GM12878 (cell line): ENCODE data around the gene GNPTG. TPM values are rescaled to one million over a fixed set of nuclear protein-coding genes. Genes with fewer than 3 reads are reported as not detected.

Source experiments
- CREM ChIP-seq: IDR thresholded peaks from 2 replicates; pipeline ENCODE4 v1.6.1; 2014; ENCODE audit warnings: antibody characterized with exemption, low read depth
- FOS ChIP-seq: IDR thresholded peaks from 3 replicates; pipeline ENCODE4 v1.6.1; 2011; ENCODE audit warnings: borderline replicate concordance; ENCODE audit not compliant: insufficient read length; ENCODE audit errors: extremely low read depth
- GABPA ChIP-seq: IDR thresholded peaks from 2 replicates; pipeline ENCODE4 v1.6.1; 2014; ENCODE audit warnings: antibody characterized with exemption, low read depth, mild to moderate bottlenecking, inconsistent platforms
- MYC ChIP-seq: IDR thresholded peaks from 2 replicates; pipeline ENCODE4 v1.6.1; 2011; ENCODE audit warnings: mild to moderate bottlenecking, low read length, moderate library complexity, inconsistent platforms; ENCODE audit not compliant: insufficient read depth, insufficient replicate concordance, insufficient read length, severe bottlenecking
- NR2C2 ChIP-seq: IDR thresholded peaks from 2 replicates; pipeline ENCODE4 v1.6.1; 2011; ENCODE audit warnings: borderline replicate concordance, low read depth; ENCODE audit not compliant: control insufficient read depth, insufficient read length
- RAD21 ChIP-seq: IDR thresholded peaks from 2 replicates; pipeline ENCODE4 v1.6.1; 2011; ENCODE audit warnings: mild to moderate bottlenecking, low read depth, low read length, moderate library complexity; ENCODE audit not compliant: insufficient read depth
- SMARCA5 ChIP-seq: fragments of 450-650 bp; IDR thresholded peaks from 2 replicates; pipeline ENCODE4 v1.6.1; 2017; ENCODE audit warnings: mild to moderate bottlenecking
- SREBF2 ChIP-seq: IDR thresholded peaks from 2 replicates; pipeline ENCODE4 v1.6.1; 2012; ENCODE audit warnings: mild to moderate bottlenecking, low read length
- STAT1 ChIP-seq: fragments of 450-650 bp; conservative IDR thresholded peaks from 2 replicates; pipeline ENCODE4 v1.6.1; 2014; ENCODE audit warnings: antibody characterized with exemption, mild to moderate bottlenecking
- TARDBP ChIP-seq: IDR thresholded peaks from 2 replicates; pipeline ENCODE4 v1.6.1; 2016; ENCODE audit warnings: borderline replicate concordance
- polyA plus RNA-seq, 11 experiments: library from polyadenylated mRNA; depleted of rRNA in 4 of 11; unstranded in 6 of 11; stranded (reverse) in 5 of 11; fragments of >200 nt; fragmentation: Nextera tagmentation in 4 of 11; fragmentation: Illumina TruSeq in 1 of 11; extraction: Ambion mirVana in 4 of 11; extraction: Trizol in 1 of 11; gene quantifications; 1 replicate in 1 of 11; 2 replicates in 10 of 11; pipeline versions ENCODE4 v1.2.1 to v1.2.3, GENCODE V29; 2011 to 2016; ENCODE audit warnings: inconsistent platforms in 2 of 11, missing spikeins in 2 of 11, low read depth in 1 of 11
- total RNA-seq, 4 experiments: library from RNA; depleted of rRNA in 3 of 4; stranded (reverse); fragments of >200 nt in 3 of 4; fragmentation: Illumina TruSeq in 1 of 4; extraction: Trizol in 1 of 4; gene quantifications; 2 replicates each; pipeline versions ENCODE4 v1.2.1 to v1.2.3, GENCODE V29; 2013 to 2021
- TF ChIP-seq, protein P1 (sequence below): fragments of 450-650 bp; IDR thresholded peaks from 2 replicates; pipeline ENCODE4 v1.6.1; 2017; ENCODE audit warnings: mild to moderate bottlenecking, moderate library complexity
- TF ChIP-seq, protein P2 (sequence below): fragments of 450-650 bp; IDR thresholded peaks from 2 replicates; pipeline ENCODE4 v1.6.1; 2017; ENCODE audit warnings: borderline replicate concordance
- TF ChIP-seq, protein P3 (sequence below): fragments of 450-650 bp; IDR thresholded peaks from 2 replicates; pipeline ENCODE4 v1.6.1; 2017; ENCODE audit warnings: low read depth, mild to moderate bottlenecking, moderate library complexity

The GNPTG gene
- total and polyA plus RNA-seq, 10 of the 15 experiments (the other 5 are each of a cell fraction or from before 2014, with no cell fraction given) = 0.80 to 32.6 (median 20.9) TPM

DNA sequence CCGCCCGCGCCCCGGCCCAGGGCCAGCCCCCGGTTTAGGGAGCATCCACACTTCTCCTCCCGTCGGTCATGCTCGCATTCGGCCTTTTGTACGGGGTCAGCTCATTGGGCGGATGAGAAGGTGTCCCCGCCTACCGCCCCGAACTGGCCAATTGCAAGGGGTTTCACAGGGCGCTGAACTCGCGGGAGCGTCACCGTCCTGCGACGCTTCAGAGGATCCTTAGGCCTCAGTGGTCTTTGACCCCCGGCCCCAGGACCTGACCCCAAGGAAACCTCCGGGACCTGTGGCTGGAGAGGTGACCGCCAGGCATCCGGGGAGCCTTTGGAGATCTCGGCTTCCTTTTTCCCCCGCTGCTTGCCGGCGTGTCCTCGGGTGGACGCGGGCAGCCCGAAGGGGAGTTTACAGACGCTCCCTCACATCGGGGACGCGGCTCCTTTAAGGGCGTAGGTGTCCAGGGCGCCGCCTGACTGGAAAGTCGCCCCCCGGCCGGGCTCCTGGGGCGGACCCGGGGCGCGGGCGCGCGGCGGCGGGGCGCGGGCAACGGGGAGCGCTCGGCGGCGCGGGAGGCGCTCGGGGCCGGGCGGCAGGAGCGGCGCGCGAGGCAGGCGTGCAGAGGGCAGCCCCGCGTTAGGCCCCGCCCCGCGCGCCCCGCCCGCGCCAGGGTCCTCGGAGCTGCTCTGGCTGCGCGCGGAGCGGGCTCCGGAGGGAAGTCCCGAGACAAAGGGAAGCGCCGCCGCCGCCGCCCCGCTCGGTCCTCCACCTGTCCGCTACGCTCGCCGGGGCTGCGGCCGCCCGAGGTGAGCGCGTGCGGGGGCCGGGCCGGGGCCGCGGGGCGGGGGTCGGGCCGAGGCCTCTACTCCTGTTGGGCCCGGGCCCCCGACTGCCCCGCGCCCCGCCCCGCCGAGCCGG, 42.5 kb upstream of the GNPTG start, which contains the start of gene UBE2I (continued):
- TF ChIP-seq, protein P1, sequence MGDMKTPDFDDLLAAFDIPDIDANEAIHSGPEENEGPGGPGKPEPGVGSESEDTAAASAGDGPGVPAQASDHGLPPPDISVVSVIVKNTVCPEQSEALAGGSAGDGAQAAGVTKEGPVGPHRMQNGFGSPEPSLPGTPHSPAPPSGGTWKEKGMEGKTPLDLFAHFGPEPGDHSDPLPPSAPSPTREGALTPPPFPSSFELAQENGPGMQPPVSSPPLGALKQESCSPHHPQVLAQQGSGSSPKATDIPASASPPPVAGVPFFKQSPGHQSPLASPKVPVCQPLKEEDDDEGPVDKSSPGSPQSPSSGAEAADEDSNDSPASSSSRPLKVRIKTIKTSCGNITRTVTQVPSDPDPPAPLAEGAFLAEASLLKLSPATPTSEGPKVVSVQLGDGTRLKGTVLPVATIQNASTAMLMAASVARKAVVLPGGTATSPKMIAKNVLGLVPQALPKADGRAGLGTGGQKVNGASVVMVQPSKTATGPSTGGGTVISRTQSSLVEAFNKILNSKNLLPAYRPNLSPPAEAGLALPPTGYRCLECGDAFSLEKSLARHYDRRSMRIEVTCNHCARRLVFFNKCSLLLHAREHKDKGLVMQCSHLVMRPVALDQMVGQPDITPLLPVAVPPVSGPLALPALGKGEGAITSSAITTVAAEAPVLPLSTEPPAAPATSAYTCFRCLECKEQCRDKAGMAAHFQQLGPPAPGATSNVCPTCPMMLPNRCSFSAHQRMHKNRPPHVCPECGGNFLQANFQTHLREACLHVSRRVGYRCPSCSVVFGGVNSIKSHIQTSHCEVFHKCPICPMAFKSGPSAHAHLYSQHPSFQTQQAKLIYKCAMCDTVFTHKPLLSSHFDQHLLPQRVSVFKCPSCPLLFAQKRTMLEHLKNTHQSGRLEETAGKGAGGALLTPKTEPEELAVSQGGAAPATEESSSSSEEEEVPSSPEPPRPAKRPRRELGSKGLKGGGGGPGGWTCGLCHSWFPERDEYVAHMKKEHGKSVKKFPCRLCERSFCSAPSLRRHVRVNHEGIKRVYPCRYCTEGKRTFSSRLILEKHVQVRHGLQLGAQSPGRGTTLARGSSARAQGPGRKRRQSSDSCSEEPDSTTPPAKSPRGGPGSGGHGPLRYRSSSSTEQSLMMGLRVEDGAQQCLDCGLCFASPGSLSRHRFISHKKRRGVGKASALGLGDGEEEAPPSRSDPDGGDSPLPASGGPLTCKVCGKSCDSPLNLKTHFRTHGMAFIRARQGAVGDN = no peak
- TF ChIP-seq GABPA (no peak), SMARCA5 (0 out of 2 replicates have a peak, but pooled peaks have one; percentile 23), SREBF2 (peak; percentile 86), MYC (peak; percentile 50), RAD21 (no peak), NR2C2 (no peak), CREM (peak; percentile 98), STAT1 (peak; percentile 98), FOS (no peak), TARDBP (no peak)
- TF ChIP-seq, protein P2, sequence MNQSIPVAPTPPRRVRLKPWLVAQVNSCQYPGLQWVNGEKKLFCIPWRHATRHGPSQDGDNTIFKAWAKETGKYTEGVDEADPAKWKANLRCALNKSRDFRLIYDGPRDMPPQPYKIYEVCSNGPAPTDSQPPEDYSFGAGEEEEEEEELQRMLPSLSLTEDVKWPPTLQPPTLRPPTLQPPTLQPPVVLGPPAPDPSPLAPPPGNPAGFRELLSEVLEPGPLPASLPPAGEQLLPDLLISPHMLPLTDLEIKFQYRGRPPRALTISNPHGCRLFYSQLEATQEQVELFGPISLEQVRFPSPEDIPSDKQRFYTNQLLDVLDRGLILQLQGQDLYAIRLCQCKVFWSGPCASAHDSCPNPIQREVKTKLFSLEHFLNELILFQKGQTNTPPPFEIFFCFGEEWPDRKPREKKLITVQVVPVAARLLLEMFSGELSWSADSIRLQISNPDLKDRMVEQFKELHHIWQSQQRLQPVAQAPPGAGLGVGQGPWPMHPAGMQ = no peak
- TF ChIP-seq, protein P3, sequence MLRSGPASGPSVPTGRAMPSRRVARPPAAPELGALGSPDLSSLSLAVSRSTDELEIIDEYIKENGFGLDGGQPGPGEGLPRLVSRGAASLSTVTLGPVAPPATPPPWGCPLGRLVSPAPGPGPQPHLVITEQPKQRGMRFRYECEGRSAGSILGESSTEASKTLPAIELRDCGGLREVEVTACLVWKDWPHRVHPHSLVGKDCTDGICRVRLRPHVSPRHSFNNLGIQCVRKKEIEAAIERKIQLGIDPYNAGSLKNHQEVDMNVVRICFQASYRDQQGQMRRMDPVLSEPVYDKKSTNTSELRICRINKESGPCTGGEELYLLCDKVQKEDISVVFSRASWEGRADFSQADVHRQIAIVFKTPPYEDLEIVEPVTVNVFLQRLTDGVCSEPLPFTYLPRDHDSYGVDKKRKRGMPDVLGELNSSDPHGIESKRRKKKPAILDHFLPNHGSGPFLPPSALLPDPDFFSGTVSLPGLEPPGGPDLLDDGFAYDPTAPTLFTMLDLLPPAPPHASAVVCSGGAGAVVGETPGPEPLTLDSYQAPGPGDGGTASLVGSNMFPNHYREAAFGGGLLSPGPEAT = peak; percentile 99
